ENCODE results near the gene STAT4.

The STAT4 gene

GRCh38 chr2:191113761-191114160 is 37.0 kb downstream of the STAT4 start:
- Histone ChIP-seq H3K4me3 (ENCODE audit: severe bottlenecking) (no peak overlapping the region), H3K27me3 (ENCODE audit: insufficient read depth, poor library complexity, severe bottlenecking) (no peaks in the 10 kb centered on the region), H3K4me1 (ENCODE audit: insufficient read depth, poor library complexity, severe bottlenecking) (peaks cover 3% of the 10 kb centered on the region), H3K9me3 (ENCODE audit: severe bottlenecking) (no peaks in the 10 kb centered on the region), H3K27ac (ENCODE audit: poor library complexity, severe bottlenecking) (no peak overlapping the region), H3K36me3 (ENCODE audit: low read depth) (no peaks in the 10 kb centered on the region)
- no peak for ATAC-seq (ENCODE audit: low read depth)
- no peak for TF ChIP-seq CTCF (IDR thresholded peaks at IDR 0.05; ENCODE audit: poor library complexity, severe bottlenecking)
- DNase-seq (ENCODE audit: low spot score), result no peak

GRCh38 chr2:191112448-191112901 is 38.3 kb downstream of the STAT4 start:
- H3K4me1 ChIP-seq (ENCODE audit: insufficient read depth, poor library complexity, severe bottlenecking), result peaks cover 3% of the 10 kb centered on the region
- no peak overlapping the region for H3K4me3 ChIP-seq (ENCODE audit: severe bottlenecking)
- TF ChIP-seq CTCF (IDR thresholded peaks at IDR 0.05; ENCODE audit: poor library complexity, severe bottlenecking), result no peak
- no peaks in the 10 kb centered on the region for H3K9me3 ChIP-seq (ENCODE audit: severe bottlenecking)
- no peaks in the 10 kb centered on the region for H3K27me3 ChIP-seq (ENCODE audit: insufficient read depth, poor library complexity, severe bottlenecking)
- ATAC-seq (ENCODE audit: low read depth), result no peak
- no peaks in the 10 kb centered on the region for H3K36me3 ChIP-seq (ENCODE audit: low read depth)
- no peak overlapping the region for H3K27ac ChIP-seq (ENCODE audit: poor library complexity, severe bottlenecking)
- no peak for DNase-seq (ENCODE audit: low spot score)

- Histone ChIP-seq H3K27ac (ENCODE audit: poor library complexity, severe bottlenecking) (no peak overlapping the region), H3K36me3 (ENCODE audit: low read depth) (no peaks in the 10 kb centered on the region), H3K4me1 (ENCODE audit: insufficient read depth, poor library complexity, severe bottlenecking) (no peaks in the 10 kb centered on the region), H3K9me3 (ENCODE audit: severe bottlenecking) (no peaks in the 10 kb centered on the region), H3K27me3 (ENCODE audit: insufficient read depth, poor library complexity, severe bottlenecking) (no peaks in the 10 kb centered on the region), H3K4me3 (ENCODE audit: severe bottlenecking) (no peak overlapping the region)
- ATAC-seq (ENCODE audit: low read depth) (no peak), DNase-seq (ENCODE audit: low spot score) (no peak)
- no peak for TF ChIP-seq CTCF (IDR thresholded peaks at IDR 0.05; ENCODE audit: poor library complexity, severe bottlenecking)
These were observed 40.9 kb downstream of the STAT4 start for GRCh38 chr2:191109888-191110287.

- DNase-seq (ENCODE audit: low spot score), result no peak
These were observed 42.5 kb downstream of the STAT4 start for GRCh38 chr2:191108331-191108730.

More at GRCh38 chr2:191108331-191108730, 42.5 kb downstream of the STAT4 start:
- no peaks in the 10 kb centered on the region for H3K36me3 ChIP-seq (ENCODE audit: low read depth)
- H3K27ac ChIP-seq (ENCODE audit: poor library complexity, severe bottlenecking), result no peak overlapping the region
- ATAC-seq (ENCODE audit: low read depth), result no peak
- TF ChIP-seq CTCF (IDR thresholded peaks at IDR 0.05; ENCODE audit: poor library complexity, severe bottlenecking), result no peak
- H3K9me3 ChIP-seq (ENCODE audit: severe bottlenecking), result no peaks in the 10 kb centered on the region
- no peaks in the 10 kb centered on the region for H3K4me1 ChIP-seq (ENCODE audit: insufficient read depth, poor library complexity, severe bottlenecking)
- H3K27me3 ChIP-seq (ENCODE audit: insufficient read depth, poor library complexity, severe bottlenecking), result no peaks in the 10 kb centered on the region
- no peak overlapping the region for H3K4me3 ChIP-seq (ENCODE audit: severe bottlenecking)

All from RWPE2 (cell line).